Activated naive CD4-positive, alpha-beta T cell (primary cell): ENCODE measurements around the gene MAP4.
"Not testable (repeated sequence)": the region's sequence is repeated elsewhere in the genome, so short reads cannot be mapped to it uniquely, and the experiment has no call there.

Source experiments
- DNase-seq, 4 experiments: peaks; one replicate each; lab custom pipeline; 2025; lab: John Stamatoyannopoulos, UW

MAP4 gene, protein sequence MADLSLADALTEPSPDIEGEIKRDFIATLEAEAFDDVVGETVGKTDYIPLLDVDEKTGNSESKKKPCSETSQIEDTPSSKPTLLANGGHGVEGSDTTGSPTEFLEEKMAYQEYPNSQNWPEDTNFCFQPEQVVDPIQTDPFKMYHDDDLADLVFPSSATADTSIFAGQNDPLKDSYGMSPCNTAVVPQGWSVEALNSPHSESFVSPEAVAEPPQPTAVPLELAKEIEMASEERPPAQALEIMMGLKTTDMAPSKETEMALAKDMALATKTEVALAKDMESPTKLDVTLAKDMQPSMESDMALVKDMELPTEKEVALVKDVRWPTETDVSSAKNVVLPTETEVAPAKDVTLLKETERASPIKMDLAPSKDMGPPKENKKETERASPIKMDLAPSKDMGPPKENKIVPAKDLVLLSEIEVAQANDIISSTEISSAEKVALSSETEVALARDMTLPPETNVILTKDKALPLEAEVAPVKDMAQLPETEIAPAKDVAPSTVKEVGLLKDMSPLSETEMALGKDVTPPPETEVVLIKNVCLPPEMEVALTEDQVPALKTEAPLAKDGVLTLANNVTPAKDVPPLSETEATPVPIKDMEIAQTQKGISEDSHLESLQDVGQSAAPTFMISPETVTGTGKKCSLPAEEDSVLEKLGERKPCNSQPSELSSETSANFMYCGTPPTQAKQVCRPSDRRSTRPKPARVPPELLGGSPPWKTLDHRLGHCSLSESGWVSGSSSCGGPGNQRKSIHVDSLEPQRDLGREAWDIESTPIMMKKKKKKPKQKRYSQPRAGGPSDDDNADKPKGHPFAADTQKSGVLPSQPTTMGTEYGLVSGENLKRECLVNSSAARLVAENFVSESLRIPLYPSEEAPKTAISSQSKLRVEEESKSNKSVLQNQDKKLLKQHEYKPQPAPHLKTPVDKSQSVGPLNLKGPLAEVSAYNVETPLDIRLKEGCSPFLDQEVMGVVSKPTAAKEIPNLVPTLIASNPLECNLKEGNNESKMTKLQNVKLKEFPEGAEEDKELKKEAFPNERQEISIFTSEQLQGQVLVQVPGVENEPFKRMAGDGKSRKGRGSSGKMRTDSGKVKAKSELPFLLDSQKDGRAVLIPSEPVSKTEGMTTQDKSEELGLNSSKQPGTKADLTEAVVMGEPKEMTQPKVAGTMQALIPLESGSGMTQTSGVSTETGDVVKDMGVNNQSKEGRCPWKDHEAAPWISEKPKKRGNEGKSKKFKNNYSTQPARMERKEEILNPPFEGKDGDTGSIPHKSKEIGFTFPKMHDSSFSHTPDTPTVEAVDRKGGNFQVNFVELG (N-terminal part only)

DNA sequence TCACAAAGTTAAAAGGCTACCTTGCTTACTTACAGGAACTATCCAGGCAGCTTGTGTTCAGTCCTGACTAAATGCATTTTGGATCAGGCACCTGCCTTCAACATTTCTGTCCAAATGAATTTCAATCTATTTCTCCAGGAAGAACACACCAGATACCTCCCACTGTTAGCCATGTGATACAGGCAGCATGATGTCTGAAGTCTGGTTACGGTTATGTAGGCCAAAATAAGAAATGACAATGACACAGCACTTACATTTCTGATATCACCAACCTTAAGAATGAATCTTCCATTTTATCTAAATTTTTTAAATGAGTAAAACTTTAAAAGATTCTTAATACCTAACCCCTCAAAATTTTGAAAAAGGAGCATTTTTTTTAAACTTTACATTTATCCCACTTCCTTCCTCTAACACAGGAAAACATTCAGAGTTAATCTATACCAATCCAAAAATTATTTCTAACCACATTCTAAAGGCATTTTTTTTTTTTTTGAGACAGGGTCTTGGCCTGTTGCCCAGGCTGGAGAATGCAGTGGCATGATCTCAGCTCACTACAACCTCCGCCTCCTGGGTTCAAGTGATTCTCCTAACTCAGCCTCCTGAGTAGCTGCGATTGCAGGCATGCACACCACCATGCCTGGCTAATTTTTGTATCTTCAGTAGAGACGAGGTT, at the start of gene MAP4:
TSS of gene MAP4 (minus strand) at position 116 of the 673 bp plus-strand sequence. CDS start 17,556 bp downstream, outside the sequence.
- DNase-seq, result no peak

DNA sequence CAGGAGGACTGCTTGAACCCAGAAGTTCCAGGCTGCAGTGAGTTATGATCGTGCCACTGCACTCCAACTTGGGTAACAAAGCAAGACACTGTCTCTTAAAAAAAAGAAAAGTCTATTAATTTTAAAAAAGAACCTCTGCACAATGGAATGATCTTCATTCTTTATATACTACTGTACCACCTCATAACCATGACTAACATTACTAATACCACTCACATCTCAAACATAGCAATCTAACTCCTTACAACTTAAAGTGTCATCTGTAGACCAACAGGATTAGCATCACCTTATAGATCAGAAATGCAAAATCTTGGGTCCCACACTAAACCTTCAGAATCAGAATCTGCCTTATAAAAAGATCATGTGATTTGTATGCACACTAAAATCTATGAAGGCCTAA, 48.8 kb upstream of the MAP4 start:
- DNase-seq, result no peak

DNA sequence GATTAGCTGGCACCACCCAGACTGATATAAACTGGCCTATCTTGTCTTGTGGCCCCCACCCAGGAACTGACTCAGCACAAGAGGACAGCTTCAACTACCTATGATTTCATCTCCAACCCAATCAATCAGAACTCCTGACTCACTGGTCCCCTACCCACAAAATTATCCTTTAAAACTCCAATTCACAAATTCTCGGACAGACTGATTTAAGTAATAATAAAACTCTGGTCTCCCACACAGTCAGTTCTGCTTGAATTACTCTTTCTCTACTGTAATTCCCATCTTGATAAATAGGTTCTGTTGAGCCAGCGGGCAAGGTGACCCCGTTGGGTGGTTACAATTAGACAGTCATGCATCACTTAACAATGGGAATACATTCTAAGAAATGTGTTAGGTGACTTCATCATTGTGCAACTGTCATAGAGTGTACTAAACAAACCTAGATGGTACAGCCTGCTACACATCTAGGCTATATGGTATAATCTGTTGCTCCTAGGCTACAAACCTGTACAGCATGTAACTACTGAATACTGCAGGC, 48.1 kb upstream of the MAP4 start:
- DNase-seq, result no peak

DNA sequence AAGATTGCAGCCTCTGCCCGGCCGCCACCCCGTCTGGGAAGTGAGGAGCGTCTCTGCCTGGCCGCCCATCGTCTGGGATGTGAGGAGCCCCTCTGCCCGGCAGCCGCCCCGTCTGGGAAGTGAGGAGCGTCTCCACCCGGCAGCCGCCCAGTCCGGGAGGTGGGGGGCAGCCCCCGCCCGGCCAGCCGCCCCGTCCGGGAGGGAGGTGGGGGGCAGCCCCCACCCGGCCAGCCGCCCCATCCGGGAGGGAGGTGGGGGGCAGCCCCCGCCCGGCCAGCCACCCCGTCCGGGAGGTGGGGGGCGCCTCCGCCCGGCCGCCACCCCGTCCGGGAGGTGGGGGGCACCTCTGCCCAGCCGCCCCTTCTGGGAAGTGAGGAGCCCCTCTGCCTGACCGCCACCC, 45.4 kb upstream of the MAP4 start:
- not testable (repeated sequence) for DNase-seq

DNA sequence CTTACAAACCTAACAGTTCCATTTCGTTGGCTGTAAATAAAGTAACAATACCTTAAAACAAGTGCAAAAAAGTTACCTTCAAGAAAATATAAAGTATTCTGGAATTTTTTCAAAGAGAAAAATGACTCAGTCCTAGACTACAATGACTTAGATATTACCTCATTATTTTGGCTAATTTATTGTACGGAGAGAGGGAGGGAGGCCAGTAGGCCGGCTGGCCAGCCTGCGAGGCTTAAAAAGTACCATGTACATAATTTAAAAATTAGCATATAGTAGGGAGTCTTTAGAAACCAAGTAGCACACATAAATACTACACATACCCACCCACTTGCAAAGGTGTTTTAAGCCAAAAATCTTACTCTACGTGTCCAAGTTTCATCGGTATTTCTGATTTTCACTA, 41.9 kb upstream of the MAP4 start:
- DNase-seq, result no peak

DNA sequence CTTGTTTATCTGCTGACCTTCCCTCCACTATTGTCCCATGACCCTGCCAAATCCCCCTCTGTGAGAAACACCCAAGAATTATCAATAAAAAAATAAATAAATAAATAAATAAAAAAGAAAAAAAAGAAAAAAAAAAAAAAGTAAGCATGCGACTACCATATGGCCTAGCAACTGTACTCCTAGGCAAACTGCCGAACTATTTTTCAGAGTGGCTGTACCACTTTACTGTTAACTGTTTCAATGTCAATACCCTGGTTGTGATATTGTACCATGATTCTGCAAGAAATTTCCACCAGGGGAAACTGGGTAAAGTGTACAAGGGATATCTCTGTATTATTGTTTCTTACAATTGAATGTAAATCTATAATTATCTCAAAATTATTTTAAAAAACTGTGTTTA, 41.3 kb upstream of the MAP4 start:
- DNase-seq, result no peak

DNA sequence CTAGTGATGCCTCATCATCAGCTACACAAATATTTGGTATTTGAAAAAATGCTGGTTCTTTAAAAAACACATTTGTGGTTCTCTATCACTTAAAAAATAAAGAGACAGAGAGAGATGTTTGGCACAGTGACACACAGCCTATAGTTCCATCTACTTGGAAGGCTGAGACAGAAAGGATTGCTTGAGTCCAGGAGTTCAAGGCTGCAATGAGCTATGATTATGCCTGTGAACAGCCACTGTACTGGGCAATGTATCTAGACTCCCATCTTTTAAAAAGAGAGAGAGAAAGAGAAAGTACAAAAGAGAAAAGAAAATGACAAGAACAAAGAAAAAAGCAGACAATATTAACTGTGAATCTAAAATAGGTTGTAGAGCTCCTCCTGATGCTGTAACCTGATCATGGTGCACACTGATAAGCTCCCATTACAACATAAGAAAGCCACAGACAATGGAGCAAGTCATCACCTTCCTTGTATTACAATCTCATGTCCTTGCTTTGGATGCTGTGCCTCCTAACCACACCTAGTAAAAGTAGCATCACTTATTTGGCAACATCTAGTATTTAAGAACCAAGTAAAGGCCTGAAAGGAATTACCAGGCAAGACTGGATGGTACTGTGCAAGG, 31.7 kb upstream of the MAP4 start:
- no peak for DNase-seq

DNA sequence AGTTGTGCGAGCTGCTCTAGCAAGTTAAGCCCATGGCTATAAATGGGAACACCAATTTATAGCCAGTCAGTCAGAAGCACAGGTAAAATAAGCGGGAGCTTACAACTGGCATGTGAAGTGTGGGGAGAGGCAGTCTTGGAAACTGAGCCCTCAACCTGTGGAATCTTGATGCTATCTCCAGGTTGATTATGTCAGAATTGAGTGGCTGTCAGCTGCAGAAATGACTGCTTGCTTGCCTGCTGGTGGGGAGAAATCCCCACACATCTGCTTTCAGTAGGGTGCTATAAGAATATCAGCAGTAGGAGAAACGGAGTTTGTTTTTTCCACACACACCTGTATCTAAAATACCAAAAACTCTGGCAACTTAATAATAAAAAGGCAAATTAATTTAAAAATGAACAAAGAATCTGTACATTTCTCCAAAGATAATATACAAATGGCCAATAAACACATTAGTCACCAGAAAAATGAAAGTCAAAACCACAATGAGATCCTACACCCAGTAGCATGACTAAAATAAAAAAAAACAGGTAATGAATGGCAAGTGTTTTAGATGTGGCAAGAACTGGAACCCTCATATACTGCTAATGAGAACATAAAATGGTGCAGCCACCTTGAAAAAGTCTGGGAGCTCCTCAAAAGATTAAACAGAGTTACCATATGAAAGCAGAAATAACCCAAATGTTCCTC, 26.0 kb upstream of the MAP4 start:
- DNase-seq, result no peak

DNA sequence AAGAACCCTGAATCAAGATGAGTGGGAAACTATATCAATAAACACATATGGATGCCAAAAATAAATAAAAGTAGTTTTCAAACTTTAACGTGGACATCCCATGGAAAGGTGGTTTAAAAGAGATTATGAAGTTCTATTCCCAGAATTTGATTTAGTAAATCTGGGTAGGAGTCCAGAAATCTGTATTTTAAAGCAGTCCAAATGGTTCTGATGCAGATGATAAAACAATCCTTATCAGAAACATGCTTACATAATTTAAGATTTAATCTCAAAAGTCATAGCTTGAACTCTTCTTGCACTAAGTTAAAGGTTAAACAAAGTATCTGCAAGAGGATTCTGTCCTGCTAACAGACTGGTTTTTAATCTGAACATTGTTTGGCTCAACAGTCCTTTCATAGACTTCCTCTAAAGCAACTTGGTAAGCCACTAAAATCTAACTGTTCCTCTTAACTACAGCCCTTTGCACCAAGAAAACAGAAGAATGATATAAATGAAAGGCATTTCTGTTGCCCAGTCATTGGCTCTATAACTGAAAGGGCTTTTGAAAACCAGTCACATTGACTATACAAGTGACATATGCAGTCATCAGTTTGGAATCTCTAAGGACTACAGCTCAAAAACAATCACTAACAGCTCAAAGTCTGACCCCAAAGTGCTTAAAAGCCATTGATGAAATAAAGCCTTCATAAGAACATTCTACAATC, 23.4 kb upstream of the MAP4 start:
- DNase-seq, result no peak

DNA sequence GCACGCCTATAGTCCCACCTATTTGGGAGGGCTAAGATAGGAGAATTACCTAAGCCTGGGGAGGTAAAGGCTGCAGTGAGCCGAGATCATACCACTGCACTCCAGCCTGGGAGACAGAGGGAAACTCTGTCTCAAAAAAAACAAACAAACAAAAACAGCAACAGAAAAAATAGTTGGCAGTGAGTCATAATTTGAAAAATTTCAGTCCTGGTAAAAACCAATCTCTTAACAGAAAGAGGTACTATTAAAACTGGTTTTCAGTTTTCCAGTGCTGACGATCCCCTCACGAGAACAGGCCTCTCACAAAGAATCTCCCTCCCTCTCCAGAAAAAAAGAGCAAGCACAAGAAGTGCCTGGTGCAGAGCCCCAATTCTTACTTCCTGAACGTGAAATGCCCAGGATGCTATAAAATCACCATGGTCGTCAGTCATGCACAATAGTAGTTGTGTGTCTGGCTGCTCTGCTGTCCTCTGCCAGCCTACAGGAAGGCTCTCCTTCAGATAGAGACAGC, 22.8 kb upstream of the MAP4 start:
- no peak for DNase-seq

DNA sequence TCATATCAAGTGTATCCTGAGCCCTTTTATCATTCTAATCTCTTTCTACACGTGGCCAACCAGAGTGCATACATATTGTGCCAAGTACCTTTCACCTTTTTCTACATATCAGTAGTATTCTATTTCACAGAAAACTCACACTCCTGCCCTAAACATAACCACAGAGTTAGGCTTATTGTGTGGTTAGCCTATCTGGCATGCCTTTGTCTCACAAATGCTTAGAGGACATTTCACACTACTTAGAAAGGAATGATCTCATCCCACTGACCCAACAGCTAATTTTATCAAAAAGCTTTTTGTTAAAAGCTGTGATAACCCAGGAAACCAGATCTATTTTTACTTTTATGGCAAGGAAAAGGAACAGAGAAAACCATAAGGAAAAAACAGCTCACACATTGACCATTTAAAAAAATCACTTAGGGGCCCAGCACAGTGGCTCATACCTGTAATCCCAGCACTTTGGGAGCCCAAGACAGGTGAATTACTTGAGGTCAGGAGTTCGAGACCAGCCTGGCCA, 17.8 kb upstream of the MAP4 start:
- no peak for DNase-seq

DNA sequence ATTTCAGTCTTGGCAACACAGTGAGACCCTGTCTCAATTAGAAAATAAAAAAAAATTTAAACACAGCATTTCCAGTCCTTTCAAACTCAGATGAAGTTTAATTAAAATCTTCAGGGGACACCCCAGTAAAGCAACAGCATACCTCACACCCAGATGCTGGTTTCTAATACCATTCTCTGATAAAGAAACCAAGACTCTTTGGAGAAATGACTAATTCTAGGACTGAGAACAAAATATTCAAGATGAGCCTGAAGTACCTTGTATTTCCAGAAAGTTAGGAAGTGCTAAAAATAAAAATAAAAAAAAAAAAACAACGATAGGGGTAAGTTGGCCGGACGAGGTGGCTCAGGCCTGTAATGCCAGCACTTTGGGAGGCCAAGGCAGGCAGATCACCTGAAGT, 14.0 kb upstream of the MAP4 start:
- no peak for DNase-seq

DNA sequence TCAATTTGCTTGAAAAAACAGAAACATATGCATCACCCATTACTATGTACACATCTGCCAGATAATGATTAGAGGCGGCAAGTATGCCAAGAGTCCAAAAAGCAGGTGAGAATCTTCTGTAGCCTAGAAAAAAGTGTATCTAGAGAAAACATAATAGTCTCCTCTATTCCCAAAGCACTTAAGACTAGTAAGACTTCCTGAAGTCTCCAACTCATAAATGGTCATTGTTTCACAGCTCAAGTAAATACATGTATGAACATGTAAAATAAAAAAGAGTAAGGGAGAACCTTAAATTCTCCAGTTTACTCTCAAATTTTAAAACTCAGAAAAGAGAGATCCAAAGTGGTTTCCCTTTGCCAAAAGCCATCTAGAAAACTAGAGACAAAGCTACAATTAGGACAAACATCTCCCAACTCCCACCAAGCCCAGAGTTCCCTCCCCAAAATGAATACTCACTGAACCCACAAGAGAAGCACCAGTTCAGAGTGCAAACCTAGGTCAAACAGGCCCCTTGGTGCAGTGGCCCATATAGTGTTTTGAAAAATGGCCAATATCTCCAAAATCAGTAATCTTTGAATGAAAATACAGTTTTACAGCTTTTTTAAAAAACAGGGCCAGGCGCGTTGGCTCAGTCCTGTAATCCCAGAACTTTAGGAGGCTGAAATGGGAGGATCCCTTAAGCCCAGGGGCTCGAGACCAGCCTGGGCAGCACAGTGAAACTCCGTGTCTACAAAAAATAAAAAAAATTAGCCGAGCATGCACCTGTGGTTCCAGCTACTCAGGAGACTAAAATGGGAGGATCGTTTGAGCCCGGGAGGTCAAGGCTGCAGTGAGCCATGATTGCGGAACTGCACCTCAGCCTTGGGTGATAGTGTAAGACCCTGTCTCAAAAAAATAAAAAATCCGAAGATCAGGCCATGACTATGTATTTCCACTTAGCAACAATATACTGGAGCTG, 11.0 kb upstream of the MAP4 start:
- no peak for DNase-seq

DNA sequence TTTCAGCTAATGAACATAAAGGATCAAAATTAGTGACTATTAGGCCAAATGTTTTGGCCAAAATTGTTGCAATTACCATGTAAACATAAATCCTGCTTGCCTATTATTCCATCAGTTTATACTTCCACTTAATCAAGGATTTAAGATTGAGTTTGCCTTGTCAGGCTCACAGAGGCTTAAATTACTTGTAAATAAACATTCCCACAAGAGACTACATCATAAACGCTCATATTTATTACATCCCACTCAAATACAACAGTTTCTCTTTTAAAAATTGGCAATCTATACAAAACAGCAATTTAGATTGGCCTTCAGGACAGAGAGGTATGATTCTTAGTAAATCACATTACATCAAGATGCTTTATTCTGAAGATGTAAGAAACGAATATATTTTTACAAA, 9.9 kb upstream of the MAP4 start:
- DNase-seq, result no peak

DNA sequence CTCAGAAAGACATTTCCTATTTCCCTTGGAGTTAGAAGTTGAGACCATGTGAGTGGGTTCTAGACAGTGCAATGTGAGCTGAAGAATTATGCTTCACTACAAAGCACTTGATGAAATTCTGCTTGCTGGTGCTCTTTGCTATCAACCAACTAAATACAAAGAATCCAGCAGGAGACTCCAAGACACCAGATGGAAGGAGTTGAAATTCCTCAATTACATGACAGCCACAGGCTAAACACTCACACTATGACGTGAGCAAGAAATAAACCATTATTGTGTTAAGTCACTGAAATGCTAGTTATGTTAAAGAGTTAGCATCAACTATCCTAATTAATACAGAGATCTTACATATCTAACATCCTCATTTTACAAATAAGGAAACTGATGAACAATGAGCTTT, 8.2 kb upstream of the MAP4 start:
- DNase-seq, result no peak

DNA sequence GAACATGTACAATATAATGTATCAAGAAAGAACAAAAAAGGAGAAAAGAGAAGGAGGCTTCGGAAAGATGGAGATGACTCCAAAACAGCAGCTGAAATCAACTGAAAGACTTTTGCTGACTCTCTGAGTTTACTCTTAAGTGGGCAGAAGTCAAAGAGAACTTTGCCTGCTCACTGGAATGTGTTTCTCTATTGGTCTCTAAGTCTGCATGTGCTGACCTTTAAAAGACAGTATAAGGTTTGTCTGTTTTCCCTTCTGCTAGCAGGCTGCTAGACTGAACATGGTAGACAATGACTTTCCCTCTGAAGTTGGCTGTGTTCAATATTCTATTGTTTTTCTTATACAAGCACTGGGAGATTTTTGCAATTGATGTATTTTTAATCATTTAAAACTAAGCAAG, 7.2 kb upstream of the MAP4 start:
- DNase-seq, result no peak

DNA sequence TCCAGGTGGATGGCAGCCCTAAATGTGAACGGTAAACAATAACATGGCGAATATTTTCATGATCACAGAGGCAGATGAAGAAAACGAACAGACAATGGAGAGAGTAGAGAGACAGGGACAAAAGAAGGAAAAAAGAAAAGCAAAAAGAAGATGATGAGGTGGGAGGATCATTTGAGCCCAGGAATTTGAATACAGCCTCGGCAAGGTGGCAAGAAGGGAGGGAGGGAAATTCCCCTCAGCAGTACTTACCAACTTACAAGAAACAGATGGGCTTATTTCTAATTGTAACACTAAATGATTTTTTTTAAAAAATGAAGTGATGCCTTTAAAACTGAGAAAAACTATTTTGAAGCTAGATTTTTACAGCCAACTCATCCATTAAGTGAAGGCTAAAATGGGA, 6.0 kb upstream of the MAP4 start:
- DNase-seq, result no peak

DNA sequence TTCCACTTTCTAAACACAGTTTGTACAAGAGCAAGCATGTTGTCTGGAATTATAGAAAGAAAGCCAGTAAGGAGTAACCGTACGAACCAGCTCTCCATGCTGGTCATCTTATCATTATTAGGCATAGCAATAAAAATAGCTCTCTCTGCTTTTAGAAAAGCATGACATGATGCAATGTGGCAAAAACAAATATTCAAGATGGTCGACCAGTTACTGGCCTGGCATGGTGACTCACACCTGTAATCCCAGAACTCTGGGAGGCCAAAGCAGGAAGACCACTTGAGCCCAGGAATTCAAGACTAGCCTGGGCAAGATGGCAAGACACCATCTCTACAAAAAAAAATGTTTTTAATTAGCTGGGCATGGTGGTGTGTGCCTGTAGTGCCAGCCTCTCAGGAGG, 2.6 kb upstream of the MAP4 start:
- no peak for DNase-seq
